Fibroblast of skin of left quadriceps (primary cell): ENCODE results near the gene ZCCHC12.
"Not testable (repeated sequence)": the region's sequence is repeated elsewhere in the genome, so short reads cannot be mapped to it uniquely, and the experiment has no call there.

Experiments
- DNase-seq, 2 experiments: peaks; one replicate each; pipeline ENCODE4 v3.0.0-alpha.2; 2013; ENCODE audit warnings: low read depth in 2 of 2

The ZCCHC12 gene

DNA sequence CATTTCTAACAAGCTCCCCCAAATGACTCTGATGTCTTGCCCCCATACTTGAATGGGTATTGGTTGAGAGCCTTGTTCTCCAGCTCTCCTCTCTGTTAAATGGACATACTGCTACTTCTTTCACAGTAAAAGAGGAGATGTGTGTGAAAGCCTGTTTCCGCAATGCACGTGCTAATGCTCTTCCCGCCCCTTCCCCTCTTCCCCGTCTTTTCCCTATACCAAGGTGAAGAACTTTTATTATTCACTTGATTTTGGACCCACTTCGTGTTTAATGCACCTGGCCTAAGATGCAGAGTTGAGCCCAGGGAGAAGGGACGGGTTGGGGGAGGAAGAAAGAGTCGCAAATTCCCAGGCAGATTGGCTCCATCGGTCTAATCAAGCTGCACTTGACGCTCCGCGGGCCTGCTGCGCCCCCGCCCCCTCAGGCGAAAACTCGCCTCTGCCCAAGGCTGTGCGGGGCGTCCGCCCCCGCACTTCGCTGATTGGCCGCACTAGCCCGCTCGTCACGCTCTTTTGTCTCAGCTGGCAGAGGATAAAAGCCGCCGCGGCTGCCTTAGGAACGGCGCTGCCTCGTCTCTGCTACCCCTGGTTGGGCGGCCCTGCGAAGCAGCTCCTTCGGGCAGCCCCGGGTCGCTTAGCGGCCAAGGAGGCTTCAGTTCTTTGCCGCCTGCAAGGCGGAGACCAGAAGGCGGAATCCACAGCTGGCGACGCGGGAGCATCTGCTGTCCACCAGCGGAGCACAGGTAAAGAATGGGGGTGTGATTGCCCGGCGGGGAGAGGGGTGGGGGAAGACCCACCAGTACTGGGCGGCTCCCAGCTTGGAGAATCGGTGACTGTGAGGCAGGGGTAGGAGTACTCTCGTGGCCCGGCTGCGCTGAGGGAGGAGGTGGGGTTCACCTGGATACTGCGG, at the start of gene ZCCHC12:
Gene ZCCHC12 (plus strand): TSS at position 562 of the 910 bp plus-strand sequence. CDS start 1,421 bp downstream, outside the sequence.
- DNase-seq, result peak in 1 of 2 experiments; percentile 5

DNA sequence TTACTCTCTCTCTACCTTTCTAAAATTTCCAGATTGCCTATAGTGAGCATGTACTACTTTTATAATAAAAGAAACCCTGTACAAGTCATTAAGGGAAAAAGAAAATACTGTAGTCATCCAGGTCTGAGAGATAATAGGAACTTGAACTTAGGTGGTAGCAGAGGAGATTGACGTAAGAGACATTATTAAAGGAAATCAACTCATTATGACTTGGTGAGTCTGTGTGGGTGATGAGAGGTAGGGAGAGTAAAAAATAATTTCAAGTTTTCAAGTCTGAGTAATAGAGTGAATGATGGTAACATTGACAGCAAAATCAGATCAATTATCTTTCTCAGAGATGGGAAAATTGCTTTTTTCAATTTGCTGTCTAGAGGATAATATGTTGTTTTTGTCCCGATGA, 44.0 kb upstream of the ZCCHC12 start:
- DNase-seq, result no peak

- no peak for DNase-seq
Measured at GRCh38 chrX:118780509-118780908, 43.1 kb upstream of the ZCCHC12 start.

DNA sequence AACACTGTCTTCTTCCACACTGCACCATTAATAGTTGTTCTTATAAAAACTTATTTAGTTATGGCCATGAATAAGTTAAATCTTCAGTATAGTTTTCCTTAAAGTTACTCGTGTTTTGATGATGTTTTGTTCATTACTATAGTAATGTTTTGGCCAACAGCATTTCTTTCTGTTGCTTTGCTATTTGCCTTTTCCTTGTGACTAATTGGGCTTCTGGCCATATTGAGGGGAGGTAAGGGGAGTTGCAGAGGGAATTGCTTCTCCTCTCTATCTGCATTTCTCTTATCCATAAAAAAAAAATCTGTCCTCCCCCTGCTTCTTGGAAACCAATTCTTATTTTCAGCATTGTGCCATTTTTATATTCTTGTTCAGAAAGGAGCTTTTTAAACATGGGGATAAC, 42.7 kb upstream of the ZCCHC12 start:
- no peak for DNase-seq

GRCh38 chrX:118795528-118796280, 27.9 kb upstream of the ZCCHC12 start:
- peak in 1 of 2 experiments; percentile 4 for DNase-seq

DNA sequence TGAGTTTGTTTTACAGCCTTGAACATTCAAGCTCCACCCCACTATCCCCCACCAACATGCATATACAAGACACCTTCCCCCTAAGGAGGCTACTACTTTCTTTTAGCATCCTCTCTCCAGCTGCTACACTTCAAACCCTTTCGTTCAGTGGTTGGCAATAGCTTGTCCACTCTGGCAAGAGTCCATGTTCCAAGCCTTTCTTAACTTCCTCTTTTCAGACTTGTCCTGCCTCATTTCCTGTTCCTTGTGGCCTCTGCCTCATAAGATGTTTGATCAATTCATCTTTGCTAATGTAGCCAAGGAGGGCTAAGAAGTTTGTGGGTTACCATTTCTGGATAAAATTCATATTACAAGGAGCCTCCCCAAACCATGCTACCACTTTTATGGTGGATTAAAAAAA, 20.8 kb upstream of the ZCCHC12 start:
- no peak for DNase-seq

GRCh38 chrX:118807151-118808017, 16.2 kb upstream of the ZCCHC12 start:
- DNase-seq, result peak in 1 of 2 experiments; percentile 4

DNA sequence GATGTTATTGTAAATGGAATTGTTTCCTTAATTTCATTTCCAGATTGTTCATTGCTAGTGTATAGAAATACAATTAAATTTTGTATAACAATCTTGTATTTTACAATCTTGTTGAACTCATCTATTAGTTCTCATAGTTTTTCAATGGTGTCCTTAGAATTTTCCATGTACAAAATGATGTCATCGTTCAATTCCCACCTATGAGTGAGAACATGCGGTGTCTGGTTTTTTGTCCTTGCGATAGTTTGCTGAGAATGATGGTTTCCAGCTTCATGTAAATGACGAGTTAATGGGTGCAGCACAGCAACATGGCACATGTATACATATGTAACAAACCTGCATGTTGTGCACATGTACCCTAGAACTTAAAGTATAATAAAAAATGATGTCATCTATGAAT, 6.4 kb upstream of the ZCCHC12 start:
- not testable (repeated sequence) for DNase-seq

GRCh38 chrX:118824173-118824730, 628 bp downstream of the ZCCHC12 start:
- no peak for DNase-seq

DNA sequence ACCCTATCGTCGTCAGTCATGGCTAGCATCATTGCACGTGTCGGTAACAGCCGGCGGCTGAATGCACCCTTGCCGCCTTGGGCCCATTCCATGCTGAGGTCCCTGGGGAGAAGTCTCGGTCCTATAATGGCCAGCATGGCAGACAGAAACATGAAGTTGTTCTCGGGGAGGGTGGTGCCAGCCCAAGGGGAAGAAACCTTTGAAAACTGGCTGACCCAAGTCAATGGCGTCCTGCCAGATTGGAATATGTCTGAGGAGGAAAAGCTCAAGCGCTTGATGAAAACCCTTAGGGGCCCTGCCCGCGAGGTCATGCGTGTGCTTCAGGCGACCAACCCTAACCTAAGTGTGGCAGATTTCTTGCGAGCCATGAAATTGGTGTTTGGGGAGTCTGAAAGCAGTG, 1.6 kb downstream of the ZCCHC12 start:
- DNase-seq, result no peak

- DNase-seq, result peak in 1 of 2 experiments; percentile 10
Measured at GRCh38 chrX:118839334-118839958, 15.8 kb downstream of the ZCCHC12 start.

GRCh38 chrX:118847676-118848075, 24.1 kb downstream of the ZCCHC12 start:
- DNase-seq, result peak; percentile 10 to 13

GRCh38 chrX:118853596-118853995, 30.0 kb downstream of the ZCCHC12 start:
- DNase-seq, result no peak

DNA sequence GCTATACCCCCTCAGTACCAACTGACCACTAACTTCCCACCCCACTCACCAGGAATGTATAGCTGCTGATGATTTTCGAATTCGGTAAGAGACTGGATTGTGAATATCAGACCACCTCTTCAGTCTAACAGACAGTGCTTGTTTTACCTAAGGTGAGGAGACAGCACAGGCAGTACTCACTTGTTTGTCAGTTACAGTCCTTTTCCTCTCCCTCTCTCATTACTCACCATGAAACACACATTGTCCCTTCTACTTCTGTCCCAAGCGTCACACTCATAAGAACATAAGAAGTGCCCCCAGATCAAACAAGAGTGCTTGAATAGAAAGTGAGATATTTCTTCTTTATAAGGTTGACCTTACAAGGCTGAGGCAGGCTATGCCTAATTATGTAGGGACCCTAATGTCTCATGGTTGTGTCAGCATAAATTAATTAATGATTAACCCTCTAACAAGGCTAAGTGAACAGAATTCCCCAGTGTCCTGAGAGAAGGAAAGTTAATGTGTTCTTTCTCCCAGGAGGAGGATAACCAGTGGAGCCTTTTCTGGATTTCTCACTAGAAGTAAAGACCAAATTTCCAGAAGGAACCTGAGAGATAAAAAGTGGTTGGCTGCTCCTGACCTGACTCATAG, 32.2 kb downstream of the ZCCHC12 start:
- DNase-seq, result no peak

- no peak for DNase-seq
Measured at GRCh38 chrX:118857006-118857405, 33.4 kb downstream of the ZCCHC12 start.

- no peak for DNase-seq
Measured at GRCh38 chrX:118861338-118861737, 37.7 kb downstream of the ZCCHC12 start.

DNA sequence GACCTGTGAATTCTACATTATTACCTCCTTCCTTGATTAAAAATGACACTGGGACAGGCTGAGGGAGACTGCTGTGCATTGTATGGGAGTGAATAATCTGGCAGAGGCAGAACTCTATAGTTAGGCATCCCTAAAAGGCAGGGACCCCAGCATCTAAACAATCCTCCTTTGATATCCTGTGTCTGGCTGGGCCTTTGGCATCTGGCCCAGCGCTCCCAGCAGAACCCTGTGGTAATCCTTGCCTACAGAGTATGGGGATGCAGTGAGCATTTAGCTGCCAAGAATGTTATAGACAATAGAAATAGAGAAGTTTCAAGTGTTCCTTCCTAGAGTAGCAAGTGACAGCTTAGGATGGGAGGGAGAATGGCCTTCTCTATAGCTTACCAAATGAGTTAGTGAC, 38.5 kb downstream of the ZCCHC12 start:
- no peak for DNase-seq

DNA sequence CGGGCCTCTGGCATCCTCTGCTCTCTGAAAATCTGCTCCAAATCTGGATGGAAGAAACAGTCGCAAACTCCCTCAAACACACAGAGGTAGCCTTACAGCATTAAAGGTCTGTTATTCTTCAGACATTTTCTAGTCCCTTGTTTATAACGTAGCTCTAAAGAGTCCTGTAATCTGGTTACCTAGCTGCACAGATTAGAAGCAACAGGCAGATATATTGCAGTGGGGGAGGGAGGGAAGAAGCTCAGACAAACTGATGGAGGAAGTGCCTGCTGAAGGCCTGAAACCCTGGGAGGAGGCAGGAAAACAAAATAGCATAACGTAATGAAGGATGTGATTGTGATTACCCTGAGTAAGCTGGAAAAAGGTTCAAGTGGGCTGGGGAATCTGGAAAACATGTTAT, 39.4 kb downstream of the ZCCHC12 start:
- DNase-seq, result no peak

DNA sequence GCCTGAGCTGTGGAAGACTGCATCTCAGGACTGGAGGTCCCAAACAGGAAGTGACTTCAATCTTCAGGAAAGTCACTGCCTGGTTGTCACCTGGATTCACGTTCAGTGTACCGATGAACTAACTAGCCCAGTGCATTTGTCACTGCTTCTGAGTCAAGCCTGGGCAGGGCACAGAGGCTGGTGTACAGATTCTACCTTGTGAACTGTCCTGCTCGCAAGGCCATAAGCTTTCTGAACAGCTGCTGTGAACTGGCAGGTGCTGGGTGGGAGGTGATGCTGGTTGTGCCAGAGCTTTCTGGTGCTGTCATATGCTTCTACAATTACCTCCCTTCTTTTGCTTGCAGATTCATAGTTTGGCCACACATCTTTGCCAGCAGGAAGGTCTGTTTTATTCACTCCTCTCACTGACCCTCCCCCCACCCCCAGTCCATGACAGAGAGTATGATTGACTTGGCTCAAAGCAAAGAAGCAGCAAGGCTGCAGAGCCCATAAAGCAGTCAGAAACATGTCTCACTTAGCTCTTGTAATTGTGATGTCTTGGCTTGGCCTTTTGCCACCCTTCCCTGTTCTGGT, 40.5 kb downstream of the ZCCHC12 start:
- no peak for DNase-seq

DNA sequence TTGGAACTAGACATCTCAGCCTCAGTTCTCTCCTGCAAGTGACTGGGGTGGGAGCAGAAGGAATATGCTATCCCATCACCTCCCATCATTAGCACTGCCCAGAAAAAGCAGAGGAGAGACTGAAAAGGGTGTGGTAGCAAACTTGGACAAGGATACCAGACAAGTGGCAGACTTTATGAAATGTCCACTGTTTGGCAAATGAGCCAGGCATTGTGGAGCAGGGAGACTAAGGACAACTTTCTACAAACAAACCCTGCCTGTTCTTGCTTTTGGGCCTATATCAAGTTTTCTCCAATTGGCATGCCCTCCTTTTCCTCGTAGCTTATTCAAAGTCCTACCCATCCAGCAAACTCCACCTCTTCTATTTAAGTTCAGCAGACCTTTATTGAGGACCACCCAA, 41.6 kb downstream of the ZCCHC12 start:
- no peak for DNase-seq
